GM12891 (cell line): Measurements from ENCODE around the gene ABCC1.

Experiments used
- POLR2A ChIP-seq: IDR thresholded peaks from 2 replicates; pipeline ENCODE4 v1.6.1; 2011; ENCODE audit warnings: low read depth, low read length, control low read depth
- POLR2AphosphoS5 ChIP-seq: IDR thresholded peaks from 2 replicates; pipeline ENCODE4 v1.6.1; 2011; ENCODE audit warnings: low read depth, low read length, control low read depth
- POU2F2 ChIP-seq: IDR thresholded peaks from 2 replicates; pipeline ENCODE4 v1.6.1; 2011; ENCODE audit warnings: low read depth, mild to moderate bottlenecking, control low read depth, low read length, moderate library complexity
- SPI1 ChIP-seq: IDR thresholded peaks from 2 replicates; pipeline ENCODE4 v1.6.1; 2011; ENCODE audit warnings: low read depth, low read length, control low read depth
- TAF1 ChIP-seq: IDR thresholded peaks from 2 replicates; pipeline ENCODE4 v1.6.1; 2011; ENCODE audit warnings: low read depth, low read length, control low read depth

- TF ChIP-seq POLR2A (no peak), POLR2AphosphoS5 (no peak), TAF1 (no peak), SPI1 (no peak), POU2F2 (no peak)
Observed at GRCh38 chr16:16006650-16007049, 57.2 kb downstream of the ABCC1 start.
